ENCODE results near the gene GPR155. TPM values are rescaled to one million over a fixed set of nuclear protein-coding genes. Genes with fewer than 3 reads are reported as not detected.
"Not testable (repeated sequence)": the region's sequence is repeated elsewhere in the genome, so short reads cannot be mapped to it uniquely, and the experiment has no call there.

The GPR155 gene
- total and polyA plus RNA-seq, 2 donors = 7.3 to 17.3 TPM

DNA sequence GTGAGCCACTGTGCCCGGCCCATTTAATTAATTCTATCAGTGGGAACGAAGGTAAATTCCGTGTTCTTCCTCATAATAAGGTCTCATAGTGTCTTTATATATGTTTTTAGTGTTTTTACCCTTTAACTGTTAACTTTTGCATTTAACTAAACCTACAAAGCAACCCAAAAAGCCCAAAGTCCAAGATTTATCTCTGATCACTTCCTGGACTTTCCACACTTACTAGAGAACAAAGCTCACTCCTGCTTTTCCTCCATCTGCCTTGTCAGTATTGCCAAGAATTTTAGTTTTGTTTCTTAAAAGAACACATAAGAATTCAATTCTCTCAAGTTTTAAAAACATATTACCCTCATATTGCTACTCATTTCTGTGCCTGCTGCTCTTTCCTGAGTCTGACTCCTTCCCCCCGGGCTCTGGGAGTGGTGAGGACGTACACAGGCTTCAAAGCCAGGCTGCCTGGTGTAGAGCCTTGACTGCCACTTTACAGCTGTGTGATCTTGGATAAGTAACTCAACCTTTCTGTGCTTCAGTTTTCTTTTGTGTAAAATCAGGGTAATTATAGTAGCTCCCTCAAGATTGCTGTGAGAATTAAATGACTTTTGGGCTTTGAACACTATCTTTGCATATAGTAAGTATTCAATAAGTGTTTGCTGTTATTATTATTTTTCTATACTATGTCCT lies 24.9 kb upstream of the GPR155 start:
- H3K36me3 ChIP-seq (ENCODE audit: insufficient read depth) = no peaks in the 10 kb centered on the region
- H3K27ac ChIP-seq (ENCODE audit: low read depth) = no peak overlapping the region
- no peak for DNase-seq (ENCODE audit: extremely low spot score)
- 53% methylated on average over 5 of the region's 5 CpGs for WGBS
- H3K4me1 ChIP-seq (ENCODE audit: insufficient read depth) = no peaks in the 10 kb centered on the region
- H3K4me3 ChIP-seq (ENCODE audit: low read depth, low read length) = no peak overlapping the region

DNA sequence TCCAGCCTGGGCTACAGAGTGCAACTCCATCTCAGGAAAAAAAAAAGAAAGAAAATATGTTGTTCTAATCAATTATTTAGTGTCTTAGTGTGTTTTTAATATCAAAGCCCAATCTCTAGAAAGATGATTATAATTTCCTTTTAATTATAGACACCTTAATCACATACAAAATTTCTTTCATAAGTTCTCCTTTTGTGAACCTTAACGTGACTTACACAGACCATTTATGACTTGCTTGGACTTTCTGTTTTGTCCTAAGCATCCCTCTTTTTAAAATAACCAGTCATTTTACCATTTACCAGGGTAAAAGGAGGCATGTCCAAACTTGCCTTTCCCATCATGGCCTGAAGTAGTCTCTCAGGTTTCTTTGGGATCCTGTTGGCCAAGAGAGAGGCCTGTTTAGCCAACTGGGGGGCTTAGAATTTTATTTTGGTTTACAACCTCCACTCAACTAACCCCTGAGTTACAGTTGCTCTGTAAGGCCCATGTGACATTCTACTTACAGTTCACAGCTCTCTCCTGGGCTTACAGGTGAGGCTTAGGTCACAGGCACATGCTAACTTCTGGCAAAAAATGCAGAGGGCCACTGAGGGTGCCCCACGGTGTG lies 23.9 kb upstream of the GPR155 start:
- H3K36me3 ChIP-seq (ENCODE audit: insufficient read depth) = no peaks in the 10 kb centered on the region
- H3K4me3 ChIP-seq (ENCODE audit: low read depth, low read length) = no peak overlapping the region
- no peak for DNase-seq (ENCODE audit: extremely low spot score)
- H3K27ac ChIP-seq (ENCODE audit: low read depth) = no peak overlapping the region
- no peaks in the 10 kb centered on the region for H3K4me1 ChIP-seq (ENCODE audit: insufficient read depth)
- 44% methylated on average over 2 of the region's 2 CpGs for WGBS

DNA sequence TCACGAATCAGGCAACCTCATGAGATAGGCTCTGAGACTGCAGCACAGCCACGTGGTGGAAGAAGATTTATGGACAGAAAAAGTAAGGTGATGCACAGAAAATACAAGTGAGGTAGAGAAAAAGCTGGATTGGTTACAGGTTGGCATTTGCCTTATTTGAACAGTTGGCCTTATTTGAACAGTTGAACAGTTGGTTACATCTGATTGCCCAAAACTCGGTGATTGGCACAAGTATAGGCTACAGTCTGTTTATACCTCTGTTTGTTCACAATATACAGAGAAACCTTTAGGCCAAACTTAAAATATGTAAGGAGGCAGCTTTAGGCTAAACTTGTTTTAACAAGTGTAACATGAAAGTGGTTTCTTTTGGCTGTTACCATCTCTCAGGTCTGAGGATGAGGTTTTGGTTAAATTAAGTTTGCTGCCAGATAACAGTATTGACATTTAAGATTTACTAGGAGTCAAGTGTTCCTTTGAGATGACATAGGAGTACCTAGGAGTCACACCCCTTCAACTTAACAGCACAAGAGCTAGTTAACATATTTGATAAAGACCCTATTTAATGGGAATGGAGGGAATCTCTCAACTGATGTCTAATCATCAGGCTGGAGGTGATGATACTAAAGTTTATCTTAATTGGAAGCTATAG lies 16.5 kb upstream of the GPR155 start:
- Histone ChIP-seq H3K36me3 (ENCODE audit: insufficient read depth) (peaks cover 1% of the 10 kb centered on the region), H3K27ac (ENCODE audit: low read depth) (no peak overlapping the region), H3K4me1 (ENCODE audit: insufficient read depth) (no peaks in the 10 kb centered on the region), H3K4me3 (ENCODE audit: low read depth, low read length) (no peak overlapping the region)
- DNase-seq (ENCODE audit: extremely low spot score) = no peak
- WGBS = 84% methylated on average over 3 of the region's 3 CpGs

DNA sequence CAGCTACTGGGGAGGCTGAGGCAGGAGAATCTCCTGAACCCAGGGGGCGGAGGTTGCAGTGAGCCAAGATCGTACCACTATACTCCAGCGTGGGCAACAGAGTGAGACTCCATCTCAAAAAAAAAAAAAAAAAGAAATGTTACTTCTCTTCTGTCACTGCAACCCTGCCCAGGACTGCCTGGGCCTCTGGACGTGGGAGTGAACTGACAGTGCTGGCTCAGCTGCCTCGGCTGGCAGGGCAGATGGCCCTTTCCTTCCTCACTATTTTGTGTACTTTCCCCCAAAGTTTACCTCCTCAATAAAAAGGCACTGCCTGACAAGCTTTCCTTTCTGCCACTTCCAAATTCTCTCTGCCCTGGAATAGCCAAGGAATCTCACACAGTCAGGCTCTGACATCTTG lies 12.5 kb upstream of the GPR155 start:
- H3K36me3 ChIP-seq (ENCODE audit: insufficient read depth) = no peaks in the 10 kb centered on the region

DNA sequence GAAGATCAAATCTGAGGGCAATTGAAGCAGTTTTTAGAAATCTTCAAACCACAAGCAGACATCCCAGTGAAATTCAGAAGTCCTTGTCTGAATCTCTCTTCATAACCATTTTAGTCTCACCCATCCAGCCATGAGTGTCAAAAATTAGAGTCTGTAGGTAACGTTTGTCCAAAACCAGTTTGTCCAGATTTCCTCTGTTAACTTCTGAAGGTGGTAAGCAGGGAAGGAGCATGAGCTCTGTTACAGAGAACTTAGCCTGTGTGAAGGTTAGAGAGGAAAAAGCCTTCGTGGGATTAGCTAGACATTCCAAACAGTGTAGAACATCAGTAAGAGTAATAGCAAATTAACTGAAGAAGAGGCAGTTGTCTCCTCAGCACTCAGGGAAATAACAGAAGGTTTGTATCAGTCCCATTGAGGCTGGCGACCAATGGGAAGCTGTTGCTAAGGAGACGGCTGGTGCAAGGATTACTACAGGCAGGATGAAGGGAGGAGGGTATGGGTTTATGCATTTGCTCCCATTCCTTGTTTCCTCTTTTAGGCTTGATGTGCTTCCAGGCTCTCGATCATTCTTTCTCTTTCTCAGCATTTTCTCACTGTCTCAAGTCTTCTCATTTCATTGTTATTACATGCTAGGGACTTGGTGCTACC lies 8.7 kb upstream of the GPR155 start:
- WGBS = 37% methylated on average over 5 of the region's 5 CpGs

More for the DNA sequence above, 12.5 kb upstream of the GPR155 start:
- 86% methylated on average over 5 of the region's 5 CpGs for WGBS
- Histone ChIP-seq H3K4me1 (ENCODE audit: insufficient read depth) (no peaks in the 10 kb centered on the region), H3K4me3 (ENCODE audit: low read depth, low read length) (no peak overlapping the region), H3K27ac (ENCODE audit: low read depth) (no peak overlapping the region)
- no peak for DNase-seq (ENCODE audit: extremely low spot score)

DNA sequence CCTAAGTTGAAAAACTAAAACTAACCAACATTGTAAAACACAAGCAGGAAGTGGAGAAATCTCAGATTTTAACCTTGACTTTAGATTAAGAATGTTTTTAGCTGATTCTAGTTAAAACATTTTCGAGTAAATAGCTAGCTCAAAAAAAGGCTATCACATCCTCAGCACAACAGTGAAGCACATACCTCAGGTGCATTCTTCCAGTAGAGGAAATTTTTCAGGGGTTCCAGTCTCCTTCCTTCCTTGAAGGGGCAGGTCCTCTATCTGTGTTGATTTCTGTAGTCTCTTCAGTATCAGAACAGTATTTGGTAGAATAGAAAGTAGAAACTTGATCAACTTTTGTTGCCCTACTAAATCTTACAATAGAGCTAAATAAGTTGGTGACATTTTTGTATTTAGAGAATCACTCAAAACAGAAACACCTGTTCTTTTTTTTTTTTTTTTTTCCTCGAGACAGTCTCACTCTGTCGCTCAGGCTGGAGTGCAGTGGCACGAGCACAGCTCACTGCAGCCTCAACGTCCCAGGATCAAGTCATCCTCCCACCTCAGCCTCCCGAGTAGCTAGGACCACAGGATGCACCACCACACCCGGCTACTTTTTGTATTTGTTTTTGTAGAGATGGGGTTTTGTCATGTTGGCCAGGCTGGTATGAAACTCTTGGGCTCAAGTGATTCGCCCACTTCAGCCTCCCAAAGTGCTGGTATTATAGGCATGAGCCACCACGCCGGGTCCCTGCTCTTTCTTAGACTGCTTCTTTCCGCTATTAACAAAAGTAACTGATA lies 6.9 kb upstream of the GPR155 start:
- H3K27ac ChIP-seq (ENCODE audit: low read depth) = peak overlapping the region; percentile 41
- WGBS = 89% methylated on average over 11 of the region's 11 CpGs
- DNase-seq (ENCODE audit: extremely low spot score) = no peak

More for the DNA sequence above, 8.7 kb upstream of the GPR155 start:
- Histone ChIP-seq H3K4me3 (ENCODE audit: low read depth, low read length) (no peak overlapping the region), H3K27ac (ENCODE audit: low read depth) (no peak overlapping the region), H3K36me3 (ENCODE audit: insufficient read depth) (no peaks in the 10 kb centered on the region), H3K4me1 (ENCODE audit: insufficient read depth) (no peaks in the 10 kb centered on the region)
- DNase-seq (ENCODE audit: extremely low spot score) = no peak

DNA sequence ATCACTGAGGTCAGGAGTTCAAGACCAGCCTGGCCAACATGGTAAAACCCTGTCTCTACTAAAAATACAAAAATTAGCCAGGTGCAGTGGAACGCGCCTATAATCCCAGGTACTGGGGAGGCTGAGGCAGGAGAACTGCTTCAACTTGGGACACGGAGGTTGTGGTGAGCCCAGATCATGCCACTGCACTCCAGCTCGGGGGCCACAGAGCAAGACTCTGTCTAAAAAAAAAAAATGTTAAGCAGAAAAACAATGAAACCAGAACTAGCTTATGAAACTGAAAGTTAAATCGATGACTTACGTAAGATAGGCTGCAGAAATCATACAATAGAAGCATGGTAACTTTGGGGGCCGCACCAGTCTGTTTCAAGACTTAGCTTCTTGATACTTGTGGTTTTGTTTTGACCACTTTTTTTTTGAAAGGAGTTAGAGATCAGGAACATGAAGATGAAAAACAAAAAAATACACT lies 6.2 kb upstream of the GPR155 start:
- H3K36me3 ChIP-seq (ENCODE audit: insufficient read depth) = no peaks in the 10 kb centered on the region
- H3K27ac ChIP-seq (ENCODE audit: low read depth) = peak overlapping the region; percentile 50
- no peak overlapping the region for H3K4me3 ChIP-seq (ENCODE audit: low read depth, low read length)
- DNase-seq (ENCODE audit: extremely low spot score) = no peak
- no peaks in the 10 kb centered on the region for H3K4me1 ChIP-seq (ENCODE audit: insufficient read depth)
- WGBS = 85% methylated on average over 7 of the region's 7 CpGs

More for the DNA sequence above, 6.9 kb upstream of the GPR155 start:
- Histone ChIP-seq H3K4me3 (ENCODE audit: low read depth, low read length) (no peak overlapping the region), H3K36me3 (ENCODE audit: insufficient read depth) (no peaks in the 10 kb centered on the region), H3K4me1 (ENCODE audit: insufficient read depth) (no peaks in the 10 kb centered on the region)

DNA sequence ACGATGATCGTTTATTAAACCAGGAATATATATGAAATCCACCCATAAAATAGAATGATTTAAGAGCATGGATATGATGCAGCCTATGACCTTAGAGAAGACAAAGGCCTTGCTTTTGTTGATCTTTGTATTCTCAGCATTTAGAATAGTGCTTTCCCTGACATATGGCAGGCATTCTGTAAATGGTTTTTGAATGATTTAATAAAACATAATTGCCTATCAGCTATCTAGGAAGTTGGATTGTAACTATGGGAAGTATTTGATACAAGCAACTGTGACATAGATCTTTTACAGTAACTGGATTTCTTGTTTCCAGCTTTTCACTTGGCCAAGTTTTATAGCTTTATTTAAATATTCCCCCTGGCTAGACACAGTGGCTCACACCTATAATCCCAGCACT lies 5.1 kb upstream of the GPR155 start:
- Histone ChIP-seq H3K4me3 (ENCODE audit: low read depth, low read length) (no peak overlapping the region), H3K36me3 (ENCODE audit: insufficient read depth) (no peaks in the 10 kb centered on the region), H3K4me1 (ENCODE audit: insufficient read depth) (no peaks in the 10 kb centered on the region), H3K27ac (ENCODE audit: low read depth) (no peak overlapping the region)
- no peak for DNase-seq (ENCODE audit: extremely low spot score)
- WGBS = 80% methylated on average over 2 of the region's 2 CpGs

DNA sequence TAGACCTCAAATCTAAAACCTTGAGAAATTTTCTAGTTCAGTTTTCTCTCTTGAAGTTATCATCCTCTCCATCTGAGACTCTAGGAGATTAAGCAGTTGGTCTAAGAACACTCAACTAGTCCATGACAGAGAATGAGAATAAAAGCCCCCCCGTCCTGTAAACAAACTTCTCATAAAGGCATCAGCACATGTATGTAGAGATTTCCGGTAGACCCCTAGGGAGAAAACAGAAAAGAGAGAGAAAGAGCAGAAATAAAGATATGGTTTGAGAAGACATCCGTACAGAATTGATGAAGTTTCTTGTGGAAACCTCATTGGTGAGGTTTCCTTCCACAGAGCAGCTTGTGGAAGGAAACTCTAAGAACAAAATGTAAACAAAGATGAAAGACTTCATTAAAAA lies 3.2 kb upstream of the GPR155 start:
- DNase-seq (ENCODE audit: extremely low spot score) = no peak
- Histone ChIP-seq H3K4me1 (ENCODE audit: insufficient read depth) (no peaks in the 10 kb centered on the region), H3K4me3 (ENCODE audit: low read depth, low read length) (no peak overlapping the region), H3K36me3 (ENCODE audit: insufficient read depth) (no peaks in the 10 kb centered on the region), H3K27ac (ENCODE audit: low read depth) (no peak overlapping the region)
- WGBS = 77% methylated on average over 3 of the region's 3 CpGs

DNA sequence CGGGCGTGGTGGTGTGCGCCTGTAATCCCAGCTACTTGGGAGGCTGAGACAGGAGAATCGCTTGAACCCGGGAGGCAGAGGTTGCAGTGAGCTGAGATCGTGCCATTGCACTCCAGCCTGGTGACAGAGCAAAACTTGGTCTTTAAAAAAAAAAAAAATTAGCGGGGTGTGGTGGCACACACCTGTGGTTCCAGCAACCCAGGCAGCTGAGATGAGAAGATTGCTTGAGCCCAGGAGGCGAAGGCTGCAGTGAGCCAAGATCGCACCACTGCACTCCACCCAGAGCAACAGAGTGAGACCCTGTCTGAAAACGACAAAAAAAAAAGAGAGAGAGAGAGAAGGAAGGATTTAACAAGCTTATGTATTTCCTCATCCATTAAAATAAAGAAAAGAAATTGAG lies 2.7 kb upstream of the GPR155 start:
- 88% methylated on average over 7 of the region's 10 CpGs for WGBS
- not testable (repeated sequence) for H3K27ac ChIP-seq (ENCODE audit: low read depth)

DNA sequence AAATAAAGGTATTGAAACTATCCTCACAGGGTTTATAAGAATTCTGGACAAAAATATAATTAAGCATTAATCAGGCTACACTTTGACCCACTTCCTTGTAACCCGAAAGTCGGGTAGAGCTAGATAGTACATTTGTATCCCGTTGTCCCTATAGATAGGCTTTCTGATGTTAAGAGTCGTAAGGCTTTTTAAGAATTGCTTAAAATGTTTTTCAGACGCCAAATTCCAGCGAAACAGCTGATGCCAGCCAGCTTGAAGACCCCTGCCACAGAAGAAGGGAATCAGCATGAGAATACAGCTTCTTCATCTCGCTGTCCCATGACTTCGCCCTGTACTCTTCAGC lies 962 bp upstream of the GPR155 start:
- WGBS = 97% methylated on average over 8 of the region's 8 CpGs
- no peak for DNase-seq (ENCODE audit: extremely low spot score)
- no peak overlapping the region for H3K27ac ChIP-seq (ENCODE audit: low read depth)
- peak overlapping the region; percentile 49 for H3K4me3 ChIP-seq (ENCODE audit: low read depth, low read length)
- peaks cover 2% of the 10 kb centered on the region for H3K36me3 ChIP-seq (ENCODE audit: insufficient read depth)
- no peaks in the 10 kb centered on the region for H3K4me1 ChIP-seq (ENCODE audit: insufficient read depth)

More for the DNA sequence above, 2.7 kb upstream of the GPR155 start:
- not testable (repeated sequence) for H3K36me3 ChIP-seq (ENCODE audit: insufficient read depth); DNase-seq (ENCODE audit: extremely low spot score); H3K4me1 ChIP-seq (ENCODE audit: insufficient read depth); H3K4me3 ChIP-seq (ENCODE audit: low read depth, low read length)

DNA sequence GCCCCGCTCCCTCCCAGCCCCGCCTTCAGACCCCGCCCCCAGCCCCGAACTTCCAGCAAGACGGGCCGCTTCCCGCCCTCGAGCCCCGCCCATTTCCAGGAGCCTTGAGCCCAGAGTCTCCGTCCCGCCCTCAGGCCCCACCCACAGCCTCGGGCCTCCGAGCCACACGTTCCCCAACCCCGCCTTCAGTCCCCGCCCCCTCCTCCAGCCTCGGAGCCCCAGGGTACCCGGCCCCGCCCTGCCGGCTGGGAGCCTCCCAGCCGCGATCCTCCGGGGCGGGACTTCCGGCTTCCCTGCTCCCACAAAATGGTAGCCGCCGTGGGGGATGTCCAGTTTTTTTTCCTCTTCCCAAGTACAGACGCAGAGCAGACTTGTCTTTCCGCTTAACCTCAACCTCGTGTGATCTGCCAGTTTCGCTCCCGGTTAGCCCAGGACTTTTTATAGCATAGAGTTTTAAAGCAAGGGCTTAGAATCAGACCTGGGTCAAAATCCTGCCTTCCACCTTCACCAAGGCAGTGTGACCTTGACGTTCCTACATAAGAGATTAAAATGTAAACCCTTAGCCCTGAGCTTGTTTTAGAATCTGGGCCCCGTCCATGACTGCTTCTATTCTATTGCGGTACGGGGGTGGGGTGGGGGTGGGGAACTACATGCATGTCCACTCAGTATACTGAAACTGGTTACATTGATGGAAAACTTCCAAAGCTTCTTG lies 435 bp upstream of the GPR155 start:
- H3K4me1 ChIP-seq (ENCODE audit: insufficient read depth) = no peaks in the 10 kb centered on the region
- peaks cover 2% of the 10 kb centered on the region for H3K36me3 ChIP-seq (ENCODE audit: insufficient read depth)
- H3K27ac ChIP-seq (ENCODE audit: low read depth) = peak overlapping the region; percentile 53
- peak overlapping the region; percentile 76 for H3K4me3 ChIP-seq (ENCODE audit: low read depth, low read length)
- WGBS = 3% methylated on average over 36 of the region's 36 CpGs
- peak; percentile 95 for DNase-seq (ENCODE audit: extremely low spot score)
